Gastroesophageal sphincter (tissue), 3 donors: Measurements from ENCODE around the gene SLC29A3.

Source experiments
- POLR2A ChIP-seq, 2 donors: fragments of 450-650 bp; IDR thresholded peaks; one replicate each; pipeline ENCODE4 v1.6.1; 2017; ENCODE audit warnings: antibody characterized with exemption in 2 of 2, mild to moderate bottlenecking in 2 of 2, moderate library complexity in 1 of 2
- POLR2AphosphoS5 ChIP-seq: sonication (generic); formaldehyde crosslinking; IDR thresholded peaks from one replicate; pipeline ENCODE4 v1.6.1; 2017; ENCODE audit warnings: antibody characterized with exemption
- TF ChIP-seq, protein P1 (sequence below), 4 experiments: fragments of 200-600 bp in 2 of 4; fragments of 450-650 bp in 2 of 4; sonication (generic) in 1 of 4; IDR thresholded peaks; one replicate each; pipeline ENCODE4 v1.5.1; 2017 to 2019; ENCODE audit warnings: antibody characterized with exemption in 4 of 4, mild to moderate bottlenecking in 2 of 4, moderate library complexity in 2 of 4

DNA sequence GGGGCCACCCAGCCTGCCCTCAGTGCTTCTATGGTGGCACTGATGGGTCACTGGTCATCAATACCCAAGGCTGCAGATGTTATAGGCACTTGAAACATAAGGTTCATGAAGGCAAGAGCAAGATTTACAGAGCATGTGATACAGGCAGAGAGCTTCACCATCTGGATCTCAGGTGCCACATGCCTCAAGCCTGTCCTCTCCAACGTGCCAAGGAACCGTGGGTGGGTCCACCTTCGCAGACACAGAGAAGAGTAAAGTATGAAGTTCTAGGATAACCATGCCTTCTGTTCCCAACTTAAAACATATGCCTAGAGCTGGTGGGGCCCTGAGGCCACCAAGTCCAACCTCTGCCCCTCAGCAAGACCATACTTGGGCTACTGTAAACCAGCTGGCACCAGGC lies 51.0 kb downstream of the SLC29A3 start:
- TF ChIP-seq, protein P1, sequence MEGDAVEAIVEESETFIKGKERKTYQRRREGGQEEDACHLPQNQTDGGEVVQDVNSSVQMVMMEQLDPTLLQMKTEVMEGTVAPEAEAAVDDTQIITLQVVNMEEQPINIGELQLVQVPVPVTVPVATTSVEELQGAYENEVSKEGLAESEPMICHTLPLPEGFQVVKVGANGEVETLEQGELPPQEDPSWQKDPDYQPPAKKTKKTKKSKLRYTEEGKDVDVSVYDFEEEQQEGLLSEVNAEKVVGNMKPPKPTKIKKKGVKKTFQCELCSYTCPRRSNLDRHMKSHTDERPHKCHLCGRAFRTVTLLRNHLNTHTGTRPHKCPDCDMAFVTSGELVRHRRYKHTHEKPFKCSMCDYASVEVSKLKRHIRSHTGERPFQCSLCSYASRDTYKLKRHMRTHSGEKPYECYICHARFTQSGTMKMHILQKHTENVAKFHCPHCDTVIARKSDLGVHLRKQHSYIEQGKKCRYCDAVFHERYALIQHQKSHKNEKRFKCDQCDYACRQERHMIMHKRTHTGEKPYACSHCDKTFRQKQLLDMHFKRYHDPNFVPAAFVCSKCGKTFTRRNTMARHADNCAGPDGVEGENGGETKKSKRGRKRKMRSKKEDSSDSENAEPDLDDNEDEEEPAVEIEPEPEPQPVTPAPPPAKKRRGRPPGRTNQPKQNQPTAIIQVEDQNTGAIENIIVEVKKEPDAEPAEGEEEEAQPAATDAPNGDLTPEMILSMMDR (IDR thresholded peaks at IDR 0.05): no peak
- TF ChIP-seq POLR2A (IDR thresholded peaks at IDR 0.05): no peak
- no peak for TF ChIP-seq POLR2AphosphoS5
